ENCODE measurements around the gene PRDM1.
"Not testable (repeated sequence)": the region's sequence is repeated elsewhere in the genome, so short reads cannot be mapped to it uniquely, and the experiment has no call there.

Gene PRDM1

DNA sequence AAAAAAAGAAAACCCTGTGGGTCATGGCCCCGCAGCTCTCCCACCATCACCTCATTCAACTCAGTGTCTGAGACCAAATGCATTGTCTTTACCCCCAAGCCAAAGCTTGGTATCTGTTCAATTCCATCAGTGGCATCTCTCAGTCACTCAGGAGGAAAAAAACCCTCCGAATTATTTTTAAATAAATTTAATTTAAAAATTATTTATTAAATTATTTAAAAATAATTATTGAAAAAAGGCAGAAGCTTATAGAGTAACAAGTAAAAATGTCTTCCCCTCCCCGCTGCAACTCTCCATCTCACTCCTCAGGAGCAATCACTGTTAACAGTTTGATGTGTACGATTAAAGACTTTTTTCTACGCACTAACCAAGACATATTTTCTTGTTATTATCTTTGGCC, 50.7 kb downstream of the PRDM1 start:
- DNase-seq (ENCODE audit: low spot score) = no peak

DNA sequence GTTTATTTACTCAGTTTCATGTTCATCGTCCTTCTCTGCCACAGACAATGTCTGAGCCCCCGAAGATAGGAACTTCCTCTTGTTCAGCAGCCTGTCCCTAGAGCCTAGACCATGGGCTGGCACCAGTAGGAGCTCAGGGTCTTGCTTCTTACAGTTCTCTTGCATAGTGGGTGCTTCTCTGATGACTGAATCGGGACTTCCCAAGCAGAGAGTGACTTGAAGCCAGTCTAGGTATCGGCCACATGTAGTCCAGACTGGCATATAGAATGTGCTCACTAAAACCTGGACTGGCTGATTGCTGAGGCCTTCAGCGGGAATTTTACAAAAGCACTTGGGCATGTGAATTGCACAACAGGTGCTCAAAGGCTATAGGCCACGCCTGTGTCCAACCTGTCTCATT, 52.0 kb downstream of the PRDM1 start:
- no peak for DNase-seq (ENCODE audit: low spot score)

DNA sequence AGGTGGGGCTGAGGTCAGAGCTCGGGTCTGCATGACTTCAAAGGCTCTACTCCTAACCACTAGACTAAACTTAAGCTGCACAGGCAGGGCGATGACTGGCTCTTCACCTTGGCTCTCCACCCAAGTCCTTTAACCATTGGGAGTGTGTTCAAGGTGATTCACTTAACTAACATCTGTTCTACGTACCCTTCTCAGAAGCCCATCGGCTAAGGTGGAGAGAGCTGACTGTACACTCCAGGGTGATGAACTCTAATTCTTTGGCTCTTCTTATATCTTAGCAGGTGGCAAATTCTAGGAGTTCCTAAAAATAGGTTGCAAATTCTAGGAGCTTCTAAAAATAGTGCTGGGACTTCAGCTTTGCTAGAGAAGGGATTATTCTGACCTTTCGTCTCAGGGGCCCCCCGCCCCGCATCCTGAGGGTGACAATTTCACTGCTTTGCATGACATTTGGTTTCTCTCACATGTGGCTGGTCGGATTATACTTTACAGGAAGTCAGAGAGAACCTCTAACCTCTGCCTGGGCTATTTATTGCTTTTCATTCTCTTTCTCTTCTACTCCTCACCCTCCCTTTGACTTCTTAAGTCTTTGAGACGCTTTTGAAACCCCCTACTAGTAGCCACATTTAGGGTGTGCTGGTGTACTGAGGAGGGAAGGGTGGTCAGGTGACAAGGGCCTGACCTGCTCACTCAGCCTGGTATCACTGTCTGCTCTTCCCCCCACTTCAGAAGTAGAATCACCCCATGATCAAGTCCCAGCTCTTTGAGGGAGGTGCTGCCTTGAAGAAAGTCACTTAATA, 55.5 kb downstream of the PRDM1 start:
- DNase-seq (ENCODE audit: low spot score) = peak; percentile 32

DNA sequence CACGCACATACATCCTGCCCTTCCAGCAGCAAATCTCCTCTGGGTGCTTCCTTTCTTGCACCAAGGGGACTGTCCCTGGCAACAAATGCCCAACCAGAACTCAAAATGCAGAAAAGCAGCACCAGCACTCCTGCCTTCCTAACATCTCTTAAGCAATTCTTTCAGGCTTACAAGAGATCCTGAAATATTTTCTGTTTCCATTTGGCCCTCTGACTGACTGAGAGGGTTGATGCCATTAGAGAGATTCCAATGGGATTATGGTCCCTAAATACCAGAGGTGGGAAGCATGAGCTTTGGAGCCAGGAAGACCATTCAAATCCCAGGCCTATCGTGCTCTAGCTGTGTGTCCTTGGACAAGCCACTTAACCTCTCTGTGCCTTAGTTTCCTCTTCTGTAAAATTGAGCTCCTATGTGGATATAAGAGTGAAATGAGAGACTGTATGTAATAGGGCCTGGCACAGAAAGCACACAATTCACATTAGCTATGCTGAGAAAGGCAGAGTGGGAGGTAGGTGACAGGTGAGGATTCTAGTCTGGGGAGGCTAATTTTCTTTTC, 56.8 kb downstream of the PRDM1 start:
- no peak for DNase-seq (ENCODE audit: low spot score)

DNA sequence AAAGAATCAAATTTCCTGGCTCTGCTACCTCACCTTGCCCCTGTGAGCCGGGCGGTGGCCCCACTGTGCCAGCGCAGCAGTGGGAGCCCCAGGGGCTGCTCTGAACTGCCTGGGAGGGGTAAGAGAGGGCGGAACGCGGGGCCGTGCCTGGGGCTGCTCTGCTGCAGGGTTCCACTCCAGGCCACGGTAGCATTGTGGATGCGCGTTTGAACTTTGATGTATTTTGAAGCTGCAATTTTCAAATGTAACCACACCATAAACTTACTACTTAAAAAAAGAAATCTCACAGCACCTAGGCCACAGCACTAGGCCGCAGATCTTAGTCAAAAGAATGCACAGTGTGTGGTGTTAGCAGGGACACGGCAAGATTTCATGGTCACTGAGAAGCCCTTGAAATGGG, 57.5 kb downstream of the PRDM1 start:
- DNase-seq (ENCODE audit: low spot score) = no peak

DNA sequence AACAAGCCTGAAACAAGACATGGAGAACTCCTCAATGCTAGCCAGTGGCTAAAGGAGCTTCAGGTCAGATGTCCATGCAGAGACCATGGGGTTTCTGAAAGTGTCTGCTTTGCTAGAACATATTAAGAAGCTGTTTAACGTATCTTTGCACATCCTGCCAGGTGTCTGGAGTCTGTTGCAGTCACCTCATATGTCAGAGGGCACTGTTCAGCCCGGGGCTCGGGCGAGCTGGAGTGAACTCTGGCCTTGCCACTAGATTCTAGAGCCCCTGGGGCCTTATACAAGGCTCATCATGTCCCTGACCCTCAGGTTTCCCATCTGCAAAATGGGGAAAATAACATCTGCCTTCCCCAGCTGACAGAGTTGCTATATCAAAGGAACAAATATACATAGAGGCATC, 59.0 kb downstream of the PRDM1 start:
- DNase-seq (ENCODE audit: low spot score) = no peak

DNA sequence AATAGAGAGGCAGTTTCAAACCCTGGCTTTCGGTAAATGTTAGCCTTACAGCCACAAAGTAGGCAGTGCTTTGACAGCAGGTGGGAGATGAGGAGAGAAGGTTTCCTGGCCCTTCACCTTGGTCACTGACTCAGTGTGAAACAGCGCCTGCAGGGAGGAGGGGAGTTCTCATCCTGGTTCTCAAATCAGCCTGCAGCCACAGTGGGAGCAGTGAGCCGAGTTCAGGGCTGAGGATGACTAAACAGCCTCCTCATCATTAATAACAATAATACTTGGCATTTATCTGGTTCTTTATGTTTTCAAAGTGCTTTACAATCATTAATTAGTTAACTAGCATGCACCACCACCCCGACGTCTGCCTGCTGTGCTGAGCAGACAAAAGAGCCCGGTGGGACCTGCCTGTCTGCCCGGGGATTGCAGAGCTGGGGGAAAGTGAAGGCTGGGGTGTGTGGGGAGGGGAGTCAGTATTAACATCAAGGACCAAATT, 59.6 kb downstream of the PRDM1 start:
- no peak for DNase-seq (ENCODE audit: low spot score)

DNA sequence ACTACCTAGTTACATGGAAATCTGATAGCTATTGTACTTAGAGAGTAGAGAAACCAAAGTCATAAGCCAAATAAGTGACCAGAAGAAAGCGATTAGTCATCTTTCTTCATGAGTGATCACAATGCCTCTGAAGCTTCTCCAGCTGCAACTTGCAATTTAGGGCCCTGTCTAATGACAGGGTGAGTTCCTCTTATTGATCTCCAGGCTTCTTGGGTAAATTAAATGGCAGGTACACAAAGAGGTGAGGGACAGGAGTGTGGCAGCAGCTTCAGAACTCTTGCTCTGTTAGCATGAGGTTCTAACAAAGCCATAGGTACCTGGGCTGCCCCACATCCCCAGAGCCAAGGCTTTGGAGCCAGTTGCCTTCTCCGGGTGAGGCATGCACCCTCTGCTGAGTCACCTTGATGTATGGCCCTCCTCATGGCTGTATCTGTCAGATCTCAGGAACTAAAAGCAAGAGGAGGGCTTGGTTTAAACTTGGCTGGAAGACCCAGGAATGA, 60.8 kb downstream of the PRDM1 start:
- no peak for DNase-seq (ENCODE audit: low spot score)

DNA sequence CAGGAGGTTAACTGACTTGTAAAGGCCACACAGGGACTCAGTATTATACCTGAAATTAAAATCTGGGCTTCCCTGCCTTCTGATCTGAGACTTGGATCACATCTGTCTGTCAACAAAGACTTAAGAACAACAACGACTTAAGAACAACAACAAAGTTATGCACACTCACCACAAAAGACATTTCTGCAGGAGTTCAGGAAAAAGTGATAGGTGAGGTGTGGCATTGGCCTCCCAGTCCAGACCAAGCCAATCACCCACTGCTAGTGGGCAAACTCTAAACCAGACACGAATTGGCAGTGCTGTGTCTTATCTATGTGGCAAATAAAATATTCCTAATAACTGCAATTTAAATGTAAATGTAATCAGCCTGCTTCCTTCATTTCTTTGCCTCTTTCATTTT, 61.3 kb downstream of the PRDM1 start:
- no peak for DNase-seq (ENCODE audit: low spot score)

DNA sequence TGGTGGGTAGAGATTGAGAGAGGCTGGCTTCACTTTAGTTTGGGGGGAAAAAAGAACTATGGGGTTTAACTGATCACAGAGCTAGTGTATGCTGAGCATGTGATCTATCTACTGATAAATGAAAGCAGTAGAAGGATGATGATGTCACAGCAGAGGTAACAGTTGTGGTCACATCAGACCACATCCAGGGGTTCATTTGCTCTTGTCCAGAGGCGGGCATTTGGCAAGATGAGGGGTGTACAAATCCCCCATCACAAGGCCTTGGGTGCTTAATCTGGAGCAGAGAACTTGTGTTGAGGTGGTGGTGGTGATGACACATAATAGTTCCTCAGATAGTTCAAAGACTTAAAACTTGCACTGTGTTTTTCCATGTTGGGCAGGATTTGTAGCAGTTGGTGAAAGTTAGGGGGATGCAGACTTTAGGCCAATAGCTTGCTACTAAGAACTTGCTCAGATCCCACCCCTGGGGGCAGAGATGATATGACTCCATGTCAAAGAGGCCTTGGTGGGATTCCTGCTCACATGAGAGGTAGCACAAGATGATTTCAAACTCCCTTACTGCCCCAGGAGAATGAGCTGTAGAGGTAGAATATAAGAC, 63.4 kb downstream of the PRDM1 start:
- peak; percentile 16 for DNase-seq (ENCODE audit: low spot score)

DNA sequence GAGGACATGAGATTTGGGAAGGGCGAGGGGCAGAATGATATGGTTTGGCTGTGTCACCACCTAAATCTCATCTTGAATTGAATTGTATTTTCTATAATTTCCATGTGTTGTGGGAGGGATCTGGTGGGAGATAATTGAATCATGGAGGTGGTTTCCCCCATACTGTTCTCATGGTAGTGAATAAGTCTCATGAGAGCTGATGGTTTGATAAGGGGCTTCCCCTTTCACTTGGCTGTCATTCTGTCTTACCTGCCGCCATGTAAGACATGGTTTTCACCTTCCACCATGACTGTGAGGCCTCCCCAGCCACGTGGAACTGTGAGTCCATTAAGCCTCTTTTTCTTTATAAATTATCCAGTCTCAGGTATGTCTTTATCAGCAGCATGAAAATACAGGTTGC, 66.3 kb downstream of the PRDM1 start:
- not testable (repeated sequence) for DNase-seq (ENCODE audit: low spot score)

DNA sequence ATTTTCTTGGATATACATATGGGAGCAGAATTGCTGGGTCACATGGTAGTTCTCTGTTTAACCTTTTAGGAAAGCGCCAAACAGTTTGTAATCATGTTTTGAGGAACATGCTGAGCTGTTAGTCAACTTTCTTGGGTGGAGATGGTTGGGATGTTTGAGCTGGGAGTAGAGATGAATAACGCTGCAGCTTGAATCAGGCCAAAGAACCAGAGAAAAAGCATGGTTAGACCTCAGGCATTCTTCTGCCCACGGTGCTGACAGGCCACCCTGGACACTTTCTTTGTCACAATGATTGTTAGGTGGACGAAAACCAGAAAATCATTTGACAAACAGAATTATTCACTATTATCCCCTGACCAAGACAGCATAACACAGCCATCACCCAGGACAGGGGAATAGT, 66.8 kb downstream of the PRDM1 start:
- DNase-seq (ENCODE audit: low spot score) = no peak

DNA sequence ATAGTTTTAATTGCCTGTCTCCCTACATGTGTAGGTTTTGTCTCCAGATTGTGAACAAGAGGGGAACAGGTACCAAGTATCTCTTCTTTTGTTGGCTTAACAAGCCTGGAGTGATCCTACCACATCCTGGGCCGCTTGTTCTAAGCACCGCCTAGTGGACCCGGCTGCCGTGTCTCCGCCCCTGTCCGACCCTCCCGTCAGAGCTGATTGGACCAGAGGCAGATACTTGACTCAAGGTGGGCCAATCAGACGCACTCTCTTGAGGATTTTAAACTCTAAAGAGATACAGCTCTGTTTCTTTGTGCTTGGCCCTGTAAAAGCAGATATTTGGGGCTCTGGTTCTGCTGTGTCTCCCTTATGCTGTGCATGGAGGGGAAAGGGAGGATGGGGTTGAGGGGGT, 68.2 kb downstream of the PRDM1 start:
- DNase-seq (ENCODE audit: low spot score) = no peak

DNA sequence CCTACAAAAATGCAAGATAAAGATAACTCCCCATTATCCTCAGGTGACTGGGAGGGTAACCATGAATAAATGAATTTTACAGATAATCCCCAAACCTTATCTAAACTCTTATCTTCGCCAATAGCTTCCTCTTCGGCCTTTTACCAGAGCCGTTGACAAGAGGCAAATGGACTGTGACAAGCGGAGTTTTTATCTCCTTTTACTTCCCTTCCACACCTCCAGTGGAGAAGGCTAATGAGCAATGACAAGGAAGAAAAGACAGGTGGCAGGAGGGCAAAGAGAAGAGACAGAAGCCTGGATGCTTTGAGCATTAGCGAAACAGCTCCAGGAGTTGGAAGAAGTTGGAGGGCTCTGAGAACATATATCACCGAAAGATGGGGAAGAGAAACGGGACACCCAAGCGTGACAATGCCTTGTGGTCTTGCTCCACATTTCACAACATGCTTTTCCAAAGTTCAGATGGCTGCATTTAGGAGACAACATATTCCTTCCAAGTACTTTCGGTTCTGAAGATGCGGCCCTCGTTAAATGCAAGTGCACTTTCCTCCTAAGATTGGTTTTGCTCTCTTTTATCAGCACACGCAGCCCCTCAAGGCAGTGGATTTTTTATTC, 69.2 kb downstream of the PRDM1 start:
- no peak for DNase-seq (ENCODE audit: low spot score)

DNA sequence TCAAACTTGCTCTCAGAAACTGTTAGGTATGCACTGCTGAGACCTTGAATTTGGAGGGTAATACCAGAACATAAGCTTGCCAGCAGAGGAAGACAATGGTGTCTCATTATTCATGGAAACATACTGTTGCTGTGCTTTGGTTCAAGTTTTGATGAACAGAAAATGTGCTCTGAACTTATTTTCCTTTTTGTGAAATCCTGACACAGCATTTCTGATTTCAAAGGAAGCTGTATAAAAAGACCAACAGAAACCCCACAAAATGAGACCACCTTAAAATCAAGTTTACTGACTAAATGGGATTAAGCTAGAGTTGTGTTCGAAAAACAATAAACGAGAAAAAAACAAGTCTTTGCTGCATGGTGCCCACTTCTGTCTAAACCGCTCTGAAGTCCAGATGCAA, 70.3 kb downstream of the PRDM1 start:
- no peak for DNase-seq (ENCODE audit: low spot score)

DNA sequence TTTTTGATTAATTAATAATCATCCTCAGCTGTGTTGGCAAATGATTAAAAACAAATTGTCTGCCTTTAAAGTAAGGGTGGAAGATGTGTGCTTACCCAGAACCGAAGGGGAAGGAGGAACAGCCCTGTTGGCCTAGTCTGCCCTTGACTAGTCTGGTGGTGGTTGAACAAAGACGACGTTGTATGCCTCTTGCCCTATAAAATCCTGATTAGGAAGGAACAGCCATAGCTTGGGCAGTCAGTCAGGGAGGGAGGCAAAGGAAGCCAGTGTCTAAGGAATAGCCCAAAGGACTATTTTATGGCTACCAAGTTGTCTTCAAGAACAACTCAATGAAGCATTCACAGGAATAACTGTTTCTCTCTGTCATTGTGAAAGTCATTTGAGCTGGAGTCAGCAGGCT, 70.7 kb downstream of the PRDM1 start:
- no peak for DNase-seq (ENCODE audit: low spot score)

DNA sequence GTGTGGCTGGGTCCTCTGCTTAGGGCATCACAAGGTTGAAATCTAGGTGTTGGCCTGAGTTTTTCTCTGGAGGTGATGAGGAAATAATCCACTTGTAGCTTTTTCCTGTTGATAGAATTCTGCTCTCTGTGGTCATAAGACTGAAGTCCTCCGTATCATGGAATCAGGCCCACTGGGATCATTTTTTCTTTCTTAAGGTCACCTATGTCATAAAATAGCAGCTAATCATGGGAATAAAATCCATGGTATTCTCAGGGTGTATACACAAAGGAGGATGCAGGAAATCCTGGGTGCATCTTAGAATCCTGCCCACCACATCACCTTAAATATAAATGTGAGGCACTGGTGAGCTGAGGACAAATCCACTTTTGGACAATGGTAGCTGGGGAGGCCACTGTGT, 72.7 kb downstream of the PRDM1 start:
- DNase-seq (ENCODE audit: low spot score) = no peak
